H1 (cell line): Measurements from ENCODE around the gene PACS1.

ENCODE experiments used
- CTCF ChIP-seq, 3 experiments: IDR thresholded peaks; 1 replicate in 2 of 3; 2 replicates in 1 of 3; pipeline versions ENCODE4 v1.5.1 to v1.6.1; 2011; ENCODE audit warnings: low read length in 3 of 3, mild to moderate bottlenecking in 3 of 3, inconsistent platforms in 2 of 3, low read depth in 1 of 3, moderate library complexity in 1 of 3; ENCODE audit not compliant: insufficient read depth in 1 of 3; ENCODE audit errors: control extremely low read depth in 1 of 3
- SP1 ChIP-seq: IDR thresholded peaks from 2 replicates; pipeline ENCODE4 v1.6.1; 2011; ENCODE audit warnings: low read depth, low read length

DNA sequence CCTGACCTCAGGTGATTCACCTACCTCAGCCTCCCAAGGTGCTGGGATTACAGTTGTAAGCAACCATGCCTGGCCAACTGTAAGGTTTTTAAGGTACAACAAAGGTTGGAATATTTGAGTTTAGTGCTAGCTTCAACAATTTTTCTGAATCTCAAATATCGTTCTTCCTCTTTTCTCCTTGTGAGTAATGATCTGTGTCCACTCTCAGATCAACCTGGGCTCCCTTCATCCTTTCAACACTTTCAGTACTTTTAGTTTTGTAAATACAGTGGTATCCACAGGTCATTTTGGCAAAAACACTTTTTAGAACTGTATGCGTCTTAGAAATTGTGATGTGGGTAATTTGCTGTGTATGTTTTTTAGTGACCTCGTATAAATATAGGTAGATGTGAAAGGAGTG is 7.9 kb downstream of the PACS1 start:
- TF ChIP-seq CTCF (IDR thresholded peaks at IDR 0.05; ENCODE audit: control extremely low read depth in 1 of 3, insufficient read depth in 1 of 3, low read depth in 1 of 3, low read length in 3 of 3) = no peak
- no peak for TF ChIP-seq SP1
